Ishikawa (cell line): Measurements from ENCODE around the gene GORAB.

Experiments used
- CEBPB ChIP-seq: IDR thresholded peaks from 2 replicates; pipeline ENCODE4 v1.6.1; 2012
- CREB1 ChIP-seq: IDR thresholded peaks from 2 replicates; pipeline ENCODE4 v1.6.1; 2012; ENCODE audit warnings: low read depth
- EGR1 ChIP-seq: IDR thresholded peaks from 2 replicates; pipeline ENCODE4 v1.6.1; 2012
- EP300 ChIP-seq: IDR thresholded peaks from 2 replicates; pipeline ENCODE4 v1.6.1; 2012; ENCODE audit warnings: borderline replicate concordance
- MAX ChIP-seq: IDR thresholded peaks from 2 replicates; pipeline ENCODE4 v1.6.1; 2012
- NFIC ChIP-seq: IDR thresholded peaks from 2 replicates; pipeline ENCODE4 v1.6.1; 2012
- RAD21 ChIP-seq: IDR thresholded peaks from 2 replicates; pipeline ENCODE4 v1.6.1; 2012; ENCODE audit warnings: low read depth
- REST ChIP-seq: IDR thresholded peaks from 2 replicates; pipeline ENCODE4 v1.6.1; 2012; ENCODE audit warnings: low read depth, mild to moderate bottlenecking
- TAF1 ChIP-seq: IDR thresholded peaks from 2 replicates; pipeline ENCODE4 v1.6.1; 2012; ENCODE audit warnings: low read depth, mild to moderate bottlenecking
- TCF12 ChIP-seq: IDR thresholded peaks from 2 replicates; pipeline ENCODE4 v1.6.1; 2012; ENCODE audit warnings: low read depth
- TEAD4 ChIP-seq: IDR thresholded peaks from 2 replicates; pipeline ENCODE4 v1.6.1; 2012
- USF1 ChIP-seq: IDR thresholded peaks from 2 replicates; pipeline ENCODE4 v1.6.1; 2012
- YY1 ChIP-seq: IDR thresholded peaks from 2 replicates; pipeline ENCODE4 v1.6.1; 2012; ENCODE audit warnings: low read depth
- ZBTB7A ChIP-seq: IDR thresholded peaks from 2 replicates; pipeline ENCODE4 v1.6.1; 2012; ENCODE audit warnings: low read depth

GRCh38 chr1:170594066-170594626, 62.2 kb downstream of the GORAB start:
- TF ChIP-seq REST (no peak), CREB1 (no peak), CEBPB (no peak), YY1 (no peak), EP300 (no peak), TAF1 (no peak), NFIC (no peak), ZBTB7A (no peak), TCF12 (no peak), TEAD4 (no peak), MAX (no peak), EGR1 (no peak), RAD21 (no peak), USF1 (no peak)
